ENCODE results near the gene UPP2. TPM values are rescaled to one million over a fixed set of nuclear protein-coding genes. Genes with fewer than 3 reads are reported as not detected.

UPP2 gene
- total and polyA plus RNA-seq, 2 of the 13 experiments (the other 11 are each of a cell fraction or from before 2014, with no cell fraction given): 0.07 to 0.28 TPM

DNA sequence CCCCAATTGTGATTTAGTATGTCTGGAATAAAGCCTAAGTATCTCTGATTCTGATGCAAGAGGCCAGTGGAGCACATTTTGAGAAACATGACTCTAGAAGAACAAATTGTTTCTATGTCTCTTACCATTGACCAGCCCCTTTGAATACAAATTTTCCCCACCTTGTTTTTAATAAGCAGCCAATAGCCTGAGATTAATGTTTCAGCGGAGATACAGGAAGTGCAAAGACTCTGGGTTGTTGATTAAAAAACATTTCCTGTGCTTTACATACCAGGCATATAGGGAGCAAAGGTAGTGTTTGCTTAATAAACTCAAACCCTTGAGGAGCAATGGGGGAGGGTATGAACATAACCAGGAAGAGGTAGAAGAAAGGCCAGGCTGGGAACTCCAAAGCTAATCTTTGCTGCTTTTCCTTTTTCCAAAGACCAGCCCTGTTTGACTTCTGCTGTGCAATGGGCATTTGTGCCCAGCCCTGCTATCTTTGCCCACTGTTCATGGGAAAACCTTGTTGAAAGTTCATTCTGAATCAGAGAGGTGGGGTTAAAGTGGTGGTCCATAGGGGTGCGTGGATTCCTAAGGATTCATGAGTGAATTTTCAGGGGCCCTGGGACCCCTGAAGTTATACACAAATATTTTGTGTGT lies 29.3 kb downstream of the UPP2 start (continued):
- TF ChIP-seq ZNF350 (CRISPR knock-in tag; IDR thresholded peaks at IDR 0.05; ENCODE audit: borderline replicate concordance, low read depth) (peak; percentile 56; the same call in 1 of the 2 replicates), ETV6 (CRISPR knock-in tag; conservative IDR thresholded peaks at IDR 0.05) (0 out of 2 replicates have a peak, but pooled peaks have one; percentile 20), KLF15 (CRISPR knock-in tag; IDR thresholded peaks at IDR 0.05; ENCODE audit: borderline replicate concordance) (no peak), YEATS2 (CRISPR knock-in tag; IDR thresholded peaks at IDR 0.05; ENCODE audit: borderline replicate concordance) (no peak), ZNF773 (CRISPR knock-in tag; IDR thresholded peaks at IDR 0.05; ENCODE audit: borderline replicate concordance) (no peak), ZBTB42 (CRISPR knock-in tag; IDR thresholded peaks at IDR 0.05) (0 out of 2 replicates have a peak, but pooled peaks have one; percentile 24), NFE2L2 (IDR thresholded peaks at IDR 0.05; ENCODE audit: low read length) (no peak), KMT2B (CRISPR knock-in tag; IDR thresholded peaks at IDR 0.05) (0 out of 2 replicates have a peak, but pooled peaks have one; percentile 52), ELF4 (CRISPR knock-in tag; IDR thresholded peaks at IDR 0.05; ENCODE audit: borderline replicate concordance) (peak; percentile 99), HCFC1 (IDR thresholded peaks at IDR 0.05; ENCODE audit: low read depth, low read length) (no peak), MAFG (CRISPR knock-in tag; IDR thresholded peaks at IDR 0.05) (no peak), ZNF597 (CRISPR knock-in tag; IDR thresholded peaks at IDR 0.05) (no peak), PHF20 (CRISPR knock-in tag; IDR thresholded peaks at IDR 0.05) (0 out of 2 replicates have a peak, but pooled peaks have one; percentile 28), ZNF570 (CRISPR knock-in tag; IDR thresholded peaks at IDR 0.05; ENCODE audit: borderline replicate concordance) (no peak), PHF8 (CRISPR knock-in tag; IDR thresholded peaks at IDR 0.05) (no peak), MEF2D (CRISPR knock-in tag; IDR thresholded peaks at IDR 0.05) (peak; percentile 82), PCBP2 (optimal IDR thresholded peaks at IDR 0.05; ENCODE audit: low read depth, low read length, poor library complexity, severe bottlenecking) (no peak), CEBPB (IDR thresholded peaks at IDR 0.05; ENCODE audit: borderline replicate concordance, low read depth, low read length) (no peak), SSRP1 (CRISPR knock-in tag; IDR thresholded peaks at IDR 0.05) (peak; percentile 88; the same call in 1 of the 2 replicates), ZNF772 (CRISPR knock-in tag; IDR thresholded peaks at IDR 0.05) (no peak), AGO2 (optimal IDR thresholded peaks at IDR 0.05; ENCODE audit: low read depth, low read length) (no peak), ZNF549 (CRISPR knock-in tag; IDR thresholded peaks at IDR 0.05) (no peak)
- TF ChIP-seq, protein P1, sequence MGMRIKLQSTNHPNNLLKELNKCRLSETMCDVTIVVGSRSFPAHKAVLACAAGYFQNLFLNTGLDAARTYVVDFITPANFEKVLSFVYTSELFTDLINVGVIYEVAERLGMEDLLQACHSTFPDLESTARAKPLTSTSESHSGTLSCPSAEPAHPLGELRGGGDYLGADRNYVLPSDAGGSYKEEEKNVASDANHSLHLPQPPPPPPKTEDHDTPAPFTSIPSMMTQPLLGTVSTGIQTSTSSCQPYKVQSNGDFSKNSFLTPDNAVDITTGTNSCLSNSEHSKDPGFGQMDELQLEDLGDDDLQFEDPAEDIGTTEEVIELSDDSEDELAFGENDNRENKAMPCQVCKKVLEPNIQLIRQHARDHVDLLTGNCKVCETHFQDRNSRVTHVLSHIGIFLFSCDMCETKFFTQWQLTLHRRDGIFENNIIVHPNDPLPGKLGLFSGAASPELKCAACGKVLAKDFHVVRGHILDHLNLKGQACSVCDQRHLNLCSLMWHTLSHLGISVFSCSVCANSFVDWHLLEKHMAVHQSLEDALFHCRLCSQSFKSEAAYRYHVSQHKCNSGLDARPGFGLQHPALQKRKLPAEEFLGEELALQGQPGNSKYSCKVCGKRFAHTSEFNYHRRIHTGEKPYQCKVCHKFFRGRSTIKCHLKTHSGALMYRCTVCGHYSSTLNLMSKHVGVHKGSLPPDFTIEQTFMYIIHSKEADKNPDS (CRISPR knock-in tag; IDR thresholded peaks at IDR 0.05): no peak
- TF ChIP-seq, protein P2, sequence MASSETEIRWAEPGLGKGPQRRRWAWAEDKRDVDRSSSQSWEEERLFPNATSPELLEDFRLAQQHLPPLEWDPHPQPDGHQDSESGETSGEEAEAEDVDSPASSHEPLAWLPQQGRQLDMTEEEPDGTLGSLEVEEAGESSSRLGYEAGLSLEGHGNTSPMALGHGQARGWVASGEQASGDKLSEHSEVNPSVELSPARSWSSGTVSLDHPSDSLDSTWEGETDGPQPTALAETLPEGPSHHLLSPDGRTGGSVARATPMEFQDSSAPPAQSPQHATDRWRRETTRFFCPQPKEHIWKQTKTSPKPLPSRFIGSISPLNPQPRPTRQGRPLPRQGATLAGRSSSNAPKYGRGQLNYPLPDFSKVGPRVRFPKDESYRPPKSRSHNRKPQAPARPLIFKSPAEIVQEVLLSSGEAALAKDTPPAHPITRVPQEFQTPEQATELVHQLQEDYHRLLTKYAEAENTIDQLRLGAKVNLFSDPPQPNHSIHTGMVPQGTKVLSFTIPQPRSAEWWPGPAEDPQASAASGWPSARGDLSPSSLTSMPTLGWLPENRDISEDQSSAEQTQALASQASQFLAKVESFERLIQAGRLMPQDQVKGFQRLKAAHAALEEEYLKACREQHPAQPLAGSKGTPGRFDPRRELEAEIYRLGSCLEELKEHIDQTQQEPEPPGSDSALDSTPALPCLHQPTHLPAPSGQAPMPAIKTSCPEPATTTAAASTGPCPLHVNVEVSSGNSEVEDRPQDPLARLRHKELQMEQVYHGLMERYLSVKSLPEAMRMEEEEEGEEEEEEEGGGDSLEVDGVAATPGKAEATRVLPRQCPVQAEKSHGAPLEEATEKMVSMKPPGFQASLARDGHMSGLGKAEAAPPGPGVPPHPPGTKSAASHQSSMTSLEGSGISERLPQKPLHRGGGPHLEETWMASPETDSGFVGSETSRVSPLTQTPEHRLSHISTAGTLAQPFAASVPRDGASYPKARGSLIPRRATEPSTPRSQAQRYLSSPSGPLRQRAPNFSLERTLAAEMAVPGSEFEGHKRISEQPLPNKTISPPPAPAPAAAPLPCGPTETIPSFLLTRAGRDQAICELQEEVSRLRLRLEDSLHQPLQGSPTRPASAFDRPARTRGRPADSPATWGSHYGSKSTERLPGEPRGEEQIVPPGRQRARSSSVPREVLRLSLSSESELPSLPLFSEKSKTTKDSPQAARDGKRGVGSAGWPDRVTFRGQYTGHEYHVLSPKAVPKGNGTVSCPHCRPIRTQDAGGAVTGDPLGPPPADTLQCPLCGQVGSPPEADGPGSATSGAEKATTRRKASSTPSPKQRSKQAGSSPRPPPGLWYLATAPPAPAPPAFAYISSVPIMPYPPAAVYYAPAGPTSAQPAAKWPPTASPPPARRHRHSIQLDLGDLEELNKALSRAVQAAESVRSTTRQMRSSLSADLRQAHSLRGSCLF (CRISPR knock-in tag; IDR thresholded peaks at IDR 0.05; ENCODE audit: borderline replicate concordance): no peak
